Neural cell (in vitro differentiated cells): ENCODE measurements around the gene C1QTNF1. TPM values are rescaled to one million over a fixed set of nuclear protein-coding genes. Genes with fewer than 3 reads are reported as not detected.

Source experiments
- H2AFZ ChIP-seq: fragments of 200-600, 300-800 bp; sonication (generic), shearing (Covaris generic); 2 replicates; pipeline ENCODE4 v1.6.0; 2014; ENCODE audit warnings: low read depth, mild to moderate bottlenecking, antibody characterized with exemption, low read length, moderate library complexity
- H3F3A ChIP-seq: fragments of 200-600 bp; shearing (Covaris generic); 2 replicates; pipeline ENCODE4 v1.6.1; 2016; ENCODE audit warnings: mild to moderate bottlenecking, moderate library complexity, mixed read lengths, antibody characterized with exemption, low read length; ENCODE audit not compliant: insufficient read depth, poor library complexity, severe bottlenecking
- H3K27ac ChIP-seq: fragments of 200-600, 300-800 bp; sonication (generic), shearing (Covaris generic); 2 replicates; pipeline ENCODE4 v1.5.1; 2014; ENCODE audit warnings: mild to moderate bottlenecking, low read length, moderate library complexity
- H3K27me3 ChIP-seq: fragments of 300-800, 200-600 bp; sonication (generic), shearing (Covaris generic); 2 replicates; pipeline ENCODE4 v1.6.0; 2014; ENCODE audit warnings: mild to moderate bottlenecking, low read depth, low read length, moderate library complexity; ENCODE audit not compliant: insufficient read depth
- H3K36me3 ChIP-seq: fragments of 300-800, 200-600 bp; sonication (generic), shearing (Covaris generic); 2 replicates; pipeline ENCODE4 v1.5.1; 2014; ENCODE audit warnings: mild to moderate bottlenecking, antibody characterized with exemption, low read length, moderate library complexity; ENCODE audit not compliant: insufficient read depth
- H3K4me2 ChIP-seq: fragments of 300-800, 200-600 bp; sonication (generic), shearing (Covaris generic); 2 replicates; pipeline ENCODE4 v1.6.0; 2014; ENCODE audit warnings: mild to moderate bottlenecking, low read length
- H3K4me3 ChIP-seq: fragments of 300-800, 200-600 bp; sonication (generic), shearing (Covaris generic); 2 replicates; pipeline ENCODE4 v1.5.1; 2014; ENCODE audit warnings: mild to moderate bottlenecking, low read length, moderate library complexity
- H3K79me2 ChIP-seq: fragments of 200-600 bp; shearing (Covaris generic); replicated peaks from 2 replicates; pipeline ENCODE4 v1.6.0; 2014; ENCODE audit warnings: mild to moderate bottlenecking, low read length, moderate library complexity; ENCODE audit not compliant: insufficient read depth
- H3K9ac ChIP-seq: fragments of 300-800, 200-600 bp; sonication (generic), shearing (Covaris generic); 2 replicates; pipeline ENCODE4 v1.6.1; 2016; ENCODE audit warnings: mild to moderate bottlenecking, low read length, mixed read lengths
- H3K9me2 ChIP-seq: fragments of 200-600 bp; shearing (Covaris generic); 2 replicates; pipeline ENCODE4 v1.6.1; 2016; ENCODE audit warnings: mild to moderate bottlenecking, low read length, mixed read lengths; ENCODE audit not compliant: insufficient read depth
- H3K9me3 ChIP-seq: fragments of 200-600, 300-800 bp; sonication (generic), shearing (Covaris generic); 2 replicates; pipeline ENCODE4 v1.6.1; 2016; ENCODE audit warnings: mild to moderate bottlenecking, mixed run types, low read length, moderate library complexity, mixed read lengths
- H4K20me1 ChIP-seq: fragments of 200-600 bp; shearing (Covaris generic); 2 replicates; pipeline ENCODE4 v1.6.1; 2016; ENCODE audit warnings: mild to moderate bottlenecking, mixed run types; ENCODE audit not compliant: insufficient read depth
- CTCF ChIP-seq: fragments of 450-650 bp; IDR thresholded peaks from 2 replicates; pipeline ENCODE4 v1.5.1; 2014; ENCODE audit warnings: antibody characterized with exemption, mild to moderate bottlenecking, moderate library complexity; ENCODE audit not compliant: poor library complexity, severe bottlenecking
- EP300 ChIP-seq: fragments of 450-650 bp; conservative IDR thresholded peaks from 2 replicates; pipeline ENCODE4 v1.6.1; 2014; ENCODE audit warnings: antibody characterized with exemption, mild to moderate bottlenecking, moderate library complexity; ENCODE audit not compliant: poor library complexity, severe bottlenecking
- EZH2 ChIP-seq: fragments of 200-600, 300-800 bp; shearing (Covaris generic), sonication (generic); IDR thresholded peaks from 2 replicates; pipeline ENCODE4 v1.6.1; 2014; ENCODE audit warnings: antibody characterized with exemption, low read length, borderline replicate concordance, mild to moderate bottlenecking; ENCODE audit not compliant: insufficient read depth, poor library complexity, severe bottlenecking
- MXI1 ChIP-seq: fragments of 450-650 bp; conservative IDR thresholded peaks from 2 replicates; pipeline ENCODE4 v1.6.1; 2014; ENCODE audit warnings: antibody characterized with exemption, mild to moderate bottlenecking; ENCODE audit not compliant: poor library complexity, severe bottlenecking
- POLR2AphosphoS5 ChIP-seq: IDR thresholded peaks from 2 replicates; pipeline ENCODE4 v1.6.1; 2012
- RAD21 ChIP-seq: fragments of 450-650 bp; conservative IDR thresholded peaks from 2 replicates; pipeline ENCODE4 v1.6.1; 2014; ENCODE audit warnings: antibody characterized with exemption, mild to moderate bottlenecking, moderate library complexity
- REST ChIP-seq: IDR thresholded peaks from 2 replicates; pipeline ENCODE4 v1.6.1; 2012; ENCODE audit warnings: borderline replicate concordance
- SMC3 ChIP-seq: fragments of 450-650 bp; conservative IDR thresholded peaks from 2 replicates; pipeline ENCODE4 v1.6.1; 2014; ENCODE audit warnings: antibody characterized with exemption, mild to moderate bottlenecking, moderate library complexity; ENCODE audit not compliant: poor library complexity
- TAF1 ChIP-seq: IDR thresholded peaks from 2 replicates; pipeline ENCODE4 v1.6.1; 2012; ENCODE audit warnings: low read depth
- polyA plus RNA-seq: library from polyadenylated mRNA; depleted of rRNA; stranded (reverse); fragments of >200 nt; gene quantifications from 2 replicates; pipeline ENCODE4 v1.2.3, GENCODE V29; 2014

The C1QTNF1 gene
- polyA plus RNA-seq, 1 donor from 2014 or later: 0.16 TPM

- Histone ChIP-seq H3K79me2 (no peaks in the 10 kb centered on the region), H3K27me3 (no peaks in the 10 kb centered on the region), H3F3A (no peaks in the 10 kb centered on the region), H4K20me1 (no peaks in the 10 kb centered on the region), H2AFZ (no peak overlapping the region), H3K9ac (no peak overlapping the region), H3K4me2 (no peak overlapping the region), H3K9me3 (no peaks in the 10 kb centered on the region), H3K4me3 (no peak overlapping the region), H3K9me2 (no peaks in the 10 kb centered on the region), H3K27ac (no peak overlapping the region), H3K36me3 (no peaks in the 10 kb centered on the region)
- TF ChIP-seq POLR2AphosphoS5: no peak
- no peak for TF ChIP-seq MXI1
- no peak for TF ChIP-seq TAF1
- no peak for TF ChIP-seq EP300
- TF ChIP-seq SMC3: peak; percentile 70
- TF ChIP-seq REST: no peak
- peak; percentile 70 for TF ChIP-seq CTCF
- peak; percentile 54 for TF ChIP-seq RAD21
- TF ChIP-seq EZH2: no peak
Measured at GRCh38 chr17:78993241-78993956, 30.6 kb upstream of the C1QTNF1 start.

- Histone ChIP-seq H3K4me2 (no peak overlapping the region), H3K9ac (no peak overlapping the region), H2AFZ (no peak overlapping the region), H3K79me2 (no peaks in the 10 kb centered on the region), H3F3A (no peaks in the 10 kb centered on the region), H3K27ac (no peak overlapping the region), H3K36me3 (no peaks in the 10 kb centered on the region), H3K27me3 (no peaks in the 10 kb centered on the region), H4K20me1 (no peaks in the 10 kb centered on the region), H3K9me3 (no peaks in the 10 kb centered on the region), H3K4me3 (no peak overlapping the region), H3K9me2 (no peaks in the 10 kb centered on the region)
- no peak for TF ChIP-seq EZH2
- no peak for TF ChIP-seq CTCF
- no peak for TF ChIP-seq TAF1
Measured at GRCh38 chr17:78993981-78994671, 29.8 kb upstream of the C1QTNF1 start.
